HG03108 (cell line): Measurements from ENCODE around the gene OR5B12.
"Not testable (repeated sequence)": the region's sequence is repeated elsewhere in the genome, so short reads cannot be mapped to it uniquely, and the experiment has no call there.

ENCODE experiments used
- ATAC-seq: cut with Tn5 transposase; IDR thresholded peaks from one replicate; pipeline ENCODE4 v1.9.1; 2021; ENCODE audit warnings: moderate library complexity; ENCODE audit not compliant: unreplicated experiment

The OR5B12 gene

GRCh38 chr11:58442136-58442535, at the start of gene OR5B12:
Gene OR5B12 (minus strand): TSS chr11:58442236. CDS start chr11:58440151, 2,085 bp downstream.
- no peak for ATAC-seq

- ATAC-seq, result no peak
Measured at GRCh38 chr11:58490827-58491226, 48.8 kb upstream of the OR5B12 start.

- no peak for ATAC-seq
Measured at GRCh38 chr11:58487170-58487569, 45.1 kb upstream of the OR5B12 start.

DNA sequence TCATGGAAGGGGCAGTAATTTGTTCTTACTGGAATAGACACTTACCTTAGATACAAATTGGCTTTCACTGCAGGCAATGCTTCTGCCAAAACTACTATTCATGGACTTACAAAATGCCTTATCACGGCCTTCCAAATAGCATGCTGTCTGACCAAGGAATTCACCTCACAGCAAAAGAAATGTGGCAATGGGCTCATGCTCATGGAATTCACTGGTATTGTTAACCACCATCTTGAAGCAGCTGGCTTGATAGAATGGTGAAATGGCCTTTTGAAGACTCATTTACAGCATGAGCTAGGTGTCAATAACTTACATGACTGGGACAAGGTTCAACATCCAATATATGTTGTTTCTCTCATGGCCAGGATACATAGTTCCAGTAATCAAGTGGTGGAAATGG, 43.9 kb upstream of the OR5B12 start:
- no peak for ATAC-seq

DNA sequence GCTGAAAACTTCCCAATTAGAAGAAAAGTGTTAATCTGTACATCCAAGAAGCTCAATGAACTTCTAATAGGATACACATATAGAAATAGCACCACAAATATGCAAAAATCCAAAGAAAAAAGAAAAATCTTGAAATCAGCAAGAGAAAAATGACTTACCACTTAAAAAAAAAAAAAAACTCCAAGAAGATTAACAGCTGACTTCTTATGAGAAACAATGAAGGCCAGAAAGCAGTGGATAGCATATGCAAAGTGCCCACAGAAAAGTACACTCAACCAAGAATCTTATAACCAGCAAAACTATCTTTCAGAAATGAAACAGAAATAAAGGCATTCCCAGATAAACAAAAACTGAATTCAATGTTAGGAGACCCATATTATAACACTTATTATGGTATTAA, 29.9 kb upstream of the OR5B12 start:
- no peak for ATAC-seq

DNA sequence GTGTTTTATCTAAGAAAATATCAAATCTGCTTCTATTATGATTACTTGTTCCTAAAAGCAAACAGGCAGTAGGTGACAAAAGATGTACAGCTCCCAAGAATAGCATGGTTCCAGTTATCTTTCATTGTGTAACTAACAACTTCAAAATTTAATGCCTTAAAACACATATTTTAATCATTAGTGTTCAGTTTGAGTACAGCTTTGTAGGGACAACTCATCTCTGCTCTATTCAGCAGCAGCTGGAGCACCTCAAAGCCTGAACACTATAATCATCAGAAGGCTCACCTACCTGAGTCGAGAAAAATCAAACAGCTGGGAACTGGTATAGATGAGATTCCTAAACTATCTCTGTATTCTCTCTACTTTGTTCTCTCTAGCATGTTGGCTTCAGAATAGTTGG, 24.3 kb upstream of the OR5B12 start:
- no peak for ATAC-seq

- no peak for ATAC-seq
Measured at GRCh38 chr11:58465690-58466089, 23.7 kb upstream of the OR5B12 start.

- ATAC-seq, result no peak
Measured at GRCh38 chr11:58451585-58451984, 9.5 kb upstream of the OR5B12 start.

GRCh38 chr11:58446294-58446693, 4.3 kb upstream of the OR5B12 start:
- ATAC-seq, result no peak

GRCh38 chr11:58444300-58444699, 2.3 kb upstream of the OR5B12 start:
- no peak for ATAC-seq

DNA sequence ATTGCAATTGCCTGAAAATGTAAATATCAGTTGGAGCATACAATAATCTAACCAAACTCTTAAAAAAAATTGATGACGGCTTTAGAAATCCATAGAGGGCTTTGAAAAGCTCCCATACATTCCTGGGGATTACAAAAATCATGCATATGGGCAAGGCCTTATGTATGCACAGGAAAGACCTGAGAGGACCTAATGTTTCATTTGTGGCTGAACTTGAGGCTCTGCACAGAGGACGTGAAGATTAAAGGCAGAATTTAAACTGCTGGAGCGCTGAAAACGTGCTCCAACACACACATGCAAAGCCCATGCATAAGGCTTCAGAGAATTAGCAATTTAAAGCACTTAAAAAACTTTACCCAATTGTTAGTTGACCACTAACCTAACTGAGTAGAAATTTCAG, 3.5 kb downstream of the OR5B12 start:
- ATAC-seq, result no peak

DNA sequence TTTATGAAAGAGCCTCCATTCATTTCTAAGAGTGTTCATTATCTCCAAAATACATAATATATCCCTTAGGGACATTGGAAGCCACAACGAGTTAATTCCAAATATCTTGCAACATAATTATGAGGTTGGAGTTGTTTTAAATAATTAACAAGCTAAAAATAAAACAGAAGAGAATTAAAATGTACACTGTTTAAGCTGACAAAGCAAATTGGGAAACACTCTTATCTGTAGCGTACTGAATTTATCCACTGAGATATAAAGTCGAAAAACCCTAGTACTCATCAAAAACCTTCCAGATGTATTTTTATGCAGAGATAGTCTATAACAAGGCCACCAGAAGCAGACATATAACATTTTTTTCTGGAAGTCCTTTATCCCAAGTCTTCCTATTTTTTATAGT, 7.8 kb downstream of the OR5B12 start:
- ATAC-seq, result no peak

DNA sequence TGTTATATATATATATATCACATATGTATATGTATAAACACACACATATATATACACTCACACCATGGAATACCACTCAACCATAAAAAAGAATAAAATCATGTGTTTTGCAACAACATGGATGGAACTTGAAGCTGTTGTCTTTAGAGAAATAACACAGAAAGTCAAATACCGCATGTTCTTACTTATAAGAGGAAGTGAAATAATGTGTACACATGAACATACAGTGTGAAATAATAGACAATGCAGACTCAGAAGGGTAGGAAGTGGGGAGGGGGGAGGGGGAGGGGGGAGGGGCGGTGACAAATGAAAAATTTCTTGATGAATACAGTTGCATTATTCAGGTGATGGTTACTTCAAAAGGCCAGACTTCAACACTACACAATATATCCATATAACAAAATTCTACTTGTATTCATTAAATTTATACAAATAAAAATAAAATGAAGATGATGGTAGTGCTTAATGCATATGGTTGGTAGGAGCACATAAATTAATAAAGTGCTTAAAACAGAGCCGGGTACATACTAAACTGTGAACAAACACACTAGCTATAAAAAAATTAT, 8.3 kb downstream of the OR5B12 start:
- ATAC-seq, result no peak

DNA sequence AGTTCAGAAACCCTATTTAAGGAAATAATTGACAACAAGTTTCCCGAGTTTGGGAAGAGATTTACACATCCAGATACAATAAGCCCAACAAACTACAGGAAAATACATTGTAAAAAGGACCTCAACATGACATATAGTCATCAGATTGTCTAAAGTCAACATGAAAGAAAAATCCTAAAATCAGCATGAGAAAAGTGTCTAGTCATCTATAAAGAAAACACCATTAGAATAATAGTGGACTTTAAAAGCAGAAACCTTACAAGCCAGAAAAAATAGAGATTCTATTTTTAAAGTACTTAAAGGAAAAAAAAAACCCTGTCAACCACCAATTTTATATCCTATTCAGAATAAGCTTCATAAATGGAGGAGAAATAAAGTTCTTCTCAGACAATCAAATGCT, 12.8 kb downstream of the OR5B12 start:
- no peak for ATAC-seq

- no peak for ATAC-seq
Measured at GRCh38 chr11:58428021-58428420, 14.0 kb downstream of the OR5B12 start, which contains the start of gene OR5B2. Gene OR5B2 (minus strand): TSS chr11:58428121. CDS start chr11:58423261, 4,860 bp downstream.

- no peak for ATAC-seq
Measured at GRCh38 chr11:58406774-58407173, 35.3 kb downstream of the OR5B12 start, which contains the start of gene OR5B3. Gene OR5B3 (minus strand): TSS chr11:58406874. CDS start chr11:58403409, 3,465 bp downstream.

DNA sequence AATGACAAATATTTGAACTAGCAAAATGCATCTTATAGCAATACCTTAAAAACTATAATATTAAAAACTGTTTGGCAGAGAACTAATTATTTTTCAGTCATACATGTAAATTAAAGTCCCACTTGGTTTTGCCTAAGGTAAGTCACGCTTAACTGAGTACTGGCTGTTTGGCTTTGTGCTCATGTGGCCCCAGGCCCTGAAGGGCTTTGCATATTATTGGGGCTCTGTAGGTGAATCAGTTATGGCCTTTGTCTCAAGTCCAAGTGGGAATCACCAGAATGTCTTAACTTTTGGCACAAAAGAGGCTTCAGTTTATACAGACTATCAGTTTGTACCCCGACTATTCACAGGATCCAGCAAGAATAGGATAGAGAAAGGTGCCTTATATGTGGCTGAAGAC, 42.4 kb downstream of the OR5B12 start:
- not testable (repeated sequence) for ATAC-seq

DNA sequence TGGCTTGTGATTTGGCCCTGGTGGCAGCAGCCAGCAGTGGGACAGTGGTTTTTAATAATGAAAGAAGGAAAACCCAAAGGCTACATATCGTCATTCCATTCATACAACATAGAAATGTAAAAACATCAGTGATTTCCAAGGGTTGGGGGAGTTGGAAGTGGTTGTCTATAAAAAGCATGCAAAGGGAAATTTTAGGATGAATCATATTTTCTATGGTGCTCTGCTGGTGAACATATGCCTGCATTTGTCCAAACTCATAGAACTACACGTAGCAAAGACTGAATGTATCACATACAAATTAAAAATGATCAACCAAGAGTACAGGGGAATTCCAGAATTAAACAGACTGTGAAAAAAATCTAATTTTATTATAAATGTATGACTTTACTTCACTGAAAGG, 46.5 kb downstream of the OR5B12 start:
- ATAC-seq, result no peak

GRCh38 chr11:58394195-58394594, 47.8 kb downstream of the OR5B12 start:
- ATAC-seq, result no peak

- ATAC-seq, result no peak
Measured at GRCh38 chr11:58392746-58393145, 49.3 kb downstream of the OR5B12 start.

- ATAC-seq, result no peak
Measured at GRCh38 chr11:58391879-58392278, 50.2 kb downstream of the OR5B12 start.

- no peak for ATAC-seq
Measured at GRCh38 chr11:58390551-58391063, 51.4 kb downstream of the OR5B12 start.
